Breast epithelium (tissue), 3 donors: ENCODE data around the gene COL17A1.

Experiments used
- POLR2A ChIP-seq: fragments of 450-650 bp; IDR thresholded peaks from one replicate; pipeline ENCODE4 v1.6.1; 2016; ENCODE audit warnings: antibody characterized with exemption, mild to moderate bottlenecking, moderate library complexity
- POLR2AphosphoS5 ChIP-seq, 3 donors: sonication (generic); formaldehyde crosslinking; IDR thresholded peaks; one replicate each; pipeline ENCODE4 v1.6.1; 2017; ENCODE audit warnings: antibody characterized with exemption in 3 of 3
- TF ChIP-seq, protein P1 (sequence below), 3 donors: fragments of 450-650 bp; IDR thresholded peaks; one replicate each; pipeline ENCODE4 v1.5.1; 2016 to 2017; ENCODE audit warnings: antibody characterized with exemption in 3 of 3, mild to moderate bottlenecking in 3 of 3, moderate library complexity in 3 of 3

GRCh38 chr10:104128214-104128613, 42.5 kb upstream of the COL17A1 start:
- TF ChIP-seq, protein P1, sequence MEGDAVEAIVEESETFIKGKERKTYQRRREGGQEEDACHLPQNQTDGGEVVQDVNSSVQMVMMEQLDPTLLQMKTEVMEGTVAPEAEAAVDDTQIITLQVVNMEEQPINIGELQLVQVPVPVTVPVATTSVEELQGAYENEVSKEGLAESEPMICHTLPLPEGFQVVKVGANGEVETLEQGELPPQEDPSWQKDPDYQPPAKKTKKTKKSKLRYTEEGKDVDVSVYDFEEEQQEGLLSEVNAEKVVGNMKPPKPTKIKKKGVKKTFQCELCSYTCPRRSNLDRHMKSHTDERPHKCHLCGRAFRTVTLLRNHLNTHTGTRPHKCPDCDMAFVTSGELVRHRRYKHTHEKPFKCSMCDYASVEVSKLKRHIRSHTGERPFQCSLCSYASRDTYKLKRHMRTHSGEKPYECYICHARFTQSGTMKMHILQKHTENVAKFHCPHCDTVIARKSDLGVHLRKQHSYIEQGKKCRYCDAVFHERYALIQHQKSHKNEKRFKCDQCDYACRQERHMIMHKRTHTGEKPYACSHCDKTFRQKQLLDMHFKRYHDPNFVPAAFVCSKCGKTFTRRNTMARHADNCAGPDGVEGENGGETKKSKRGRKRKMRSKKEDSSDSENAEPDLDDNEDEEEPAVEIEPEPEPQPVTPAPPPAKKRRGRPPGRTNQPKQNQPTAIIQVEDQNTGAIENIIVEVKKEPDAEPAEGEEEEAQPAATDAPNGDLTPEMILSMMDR (IDR thresholded peaks at IDR 0.05): no peak
- no peak for TF ChIP-seq POLR2A
- TF ChIP-seq POLR2AphosphoS5 (IDR thresholded peaks at IDR 0.05): no peak
